Endometrial microvascular endothelial cells (primary cell): Measurements from ENCODE around the gene HOXB7. TPM values are rescaled to one million over a fixed set of nuclear protein-coding genes. Genes with fewer than 3 reads are reported as not detected.

Experiments
- in situ Hi-C: cut with HindIII; loops from 2 replicates; pipeline ENCODE4 v1.10.0; 2017; ENCODE audit warnings: low sequenced_read_pairs, low pct_unique_long_range_greater_than_20kb; ENCODE audit errors: inconsistent ontology term
- total RNA-seq: library from RNA; depleted of rRNA; stranded (reverse); fragments of >200 nt; gene quantifications from one replicate; pipeline ENCODE4 v1.2.3, GENCODE V29; 2015; ENCODE audit errors: inconsistent ontology term

Gene HOXB7
- total RNA-seq, 1 donor from 2014 or later: 28.6 TPM

GRCh38 chr17:48625495-48626244 is 14.9 kb upstream of the HOXB7 start:
- in situ Hi-C loops: no loop called here

GRCh38 chr17:48624544-48625494 is 14.0 kb upstream of the HOXB7 start:
- in situ Hi-C loops: no loop called here

DNA sequence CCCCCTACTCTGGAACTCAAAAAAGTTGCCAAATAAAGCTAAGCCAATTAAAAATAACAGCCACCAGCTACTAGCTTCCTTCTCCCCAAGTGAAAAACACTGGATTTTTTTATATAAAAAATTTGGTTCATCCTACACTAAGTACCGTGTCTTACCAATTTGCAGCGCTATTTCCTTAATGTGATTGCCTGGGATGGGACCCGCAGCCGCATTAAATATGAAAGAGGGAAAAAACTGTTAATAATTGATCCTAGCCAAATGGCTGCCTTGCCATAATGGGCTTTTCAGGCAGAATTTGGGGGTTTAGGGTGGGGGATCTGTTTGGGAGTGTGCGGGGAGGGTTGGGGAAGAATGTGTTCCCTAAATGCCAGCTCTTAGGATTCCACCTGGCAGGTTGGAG is 13.3 kb upstream of the HOXB7 start:
- in situ Hi-C loops: no loop called here

DNA sequence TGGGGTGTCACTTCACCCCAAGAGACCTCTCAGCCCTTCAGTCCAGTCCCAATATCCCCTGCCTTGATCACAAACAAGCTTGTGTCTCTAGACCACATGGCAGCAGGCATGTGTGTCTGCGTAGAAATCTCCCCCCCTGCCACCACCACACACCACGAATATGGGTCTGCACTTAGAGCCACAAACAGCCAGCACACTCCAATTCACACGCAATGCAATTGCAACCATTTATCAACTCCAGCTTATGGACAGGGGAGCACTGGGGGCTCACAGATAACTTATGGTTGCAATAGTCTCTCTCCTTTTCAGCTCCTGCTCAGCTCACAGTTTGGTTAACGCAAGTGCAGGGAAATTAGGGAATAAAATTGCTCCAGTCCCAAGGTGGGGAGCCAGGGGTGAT is 12.8 kb upstream of the HOXB7 start:
- in situ Hi-C loops: no loop called here

GRCh38 chr17:48622857-48623256 is 12.0 kb upstream of the HOXB7 start:
- in situ Hi-C loops: no loop called here

- in situ Hi-C loops: no loop called here
Observed at GRCh38 chr17:48621410-48622392, 10.9 kb upstream of the HOXB7 start.

DNA sequence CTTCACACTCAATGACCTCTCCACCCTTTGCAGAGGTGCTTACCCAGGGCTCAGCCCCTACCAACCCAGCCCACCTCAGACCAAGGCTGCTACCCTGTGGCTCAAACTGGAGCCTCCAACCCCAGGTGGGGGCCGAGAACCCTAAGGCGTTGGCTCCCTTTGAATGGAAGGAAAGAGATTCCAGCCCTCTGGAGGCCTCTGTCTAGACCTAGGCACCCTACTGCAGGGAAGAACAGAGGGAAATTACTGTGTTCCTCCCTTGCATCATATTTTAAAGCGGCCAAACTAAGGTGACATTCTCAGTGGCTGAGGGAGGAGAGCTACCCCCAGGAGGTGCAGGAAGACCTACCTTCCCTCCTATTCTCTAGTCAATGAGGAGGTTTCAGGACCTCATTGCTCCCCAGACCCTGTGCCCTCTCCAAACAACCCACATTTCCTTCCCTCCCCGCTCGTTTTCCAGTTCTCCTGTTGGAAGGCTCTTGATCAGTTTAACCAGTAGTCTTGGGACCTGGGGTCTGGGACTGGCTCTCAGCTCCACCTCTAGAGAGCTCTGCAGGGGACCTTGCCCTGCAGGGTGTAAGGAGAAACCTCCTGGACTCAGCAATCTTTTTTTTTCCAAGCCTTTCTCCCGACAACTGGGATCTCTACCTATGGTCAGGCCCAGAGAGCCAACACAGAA is 9.8 kb upstream of the HOXB7 start:
- in situ Hi-C loops: no loop called here

DNA sequence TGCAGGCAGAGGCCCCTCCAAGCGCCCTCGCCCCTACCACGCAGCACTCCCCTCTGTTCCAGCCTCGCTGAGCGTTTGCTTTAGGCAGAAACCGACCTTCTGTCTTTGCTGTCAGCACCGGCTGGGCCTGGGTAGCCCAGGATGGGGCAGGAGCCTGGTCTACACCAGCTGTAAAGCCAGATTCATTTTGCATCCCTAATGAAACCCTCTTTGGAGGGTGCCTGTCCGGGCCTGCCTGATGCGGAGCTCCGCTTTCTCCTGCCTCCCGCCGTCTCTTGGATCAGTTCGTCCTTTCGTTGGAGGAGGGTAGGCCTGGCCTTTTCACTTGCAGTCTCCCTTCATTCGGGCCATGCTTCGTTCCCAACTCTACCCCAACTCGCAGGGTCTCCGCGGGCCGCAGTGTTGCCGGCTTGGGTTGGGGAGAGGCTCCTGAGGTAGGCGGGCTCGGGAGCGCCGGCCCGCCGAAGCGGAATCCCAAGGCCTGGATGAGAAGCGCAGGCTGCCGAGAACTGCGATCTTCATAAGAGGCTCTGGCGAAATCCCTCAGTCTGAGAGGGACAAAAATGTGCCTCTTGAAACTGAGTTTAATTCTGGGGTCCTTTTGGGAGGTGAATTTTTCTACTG is 9.1 kb upstream of the HOXB7 start:
- in situ Hi-C loops: no loop called here

DNA sequence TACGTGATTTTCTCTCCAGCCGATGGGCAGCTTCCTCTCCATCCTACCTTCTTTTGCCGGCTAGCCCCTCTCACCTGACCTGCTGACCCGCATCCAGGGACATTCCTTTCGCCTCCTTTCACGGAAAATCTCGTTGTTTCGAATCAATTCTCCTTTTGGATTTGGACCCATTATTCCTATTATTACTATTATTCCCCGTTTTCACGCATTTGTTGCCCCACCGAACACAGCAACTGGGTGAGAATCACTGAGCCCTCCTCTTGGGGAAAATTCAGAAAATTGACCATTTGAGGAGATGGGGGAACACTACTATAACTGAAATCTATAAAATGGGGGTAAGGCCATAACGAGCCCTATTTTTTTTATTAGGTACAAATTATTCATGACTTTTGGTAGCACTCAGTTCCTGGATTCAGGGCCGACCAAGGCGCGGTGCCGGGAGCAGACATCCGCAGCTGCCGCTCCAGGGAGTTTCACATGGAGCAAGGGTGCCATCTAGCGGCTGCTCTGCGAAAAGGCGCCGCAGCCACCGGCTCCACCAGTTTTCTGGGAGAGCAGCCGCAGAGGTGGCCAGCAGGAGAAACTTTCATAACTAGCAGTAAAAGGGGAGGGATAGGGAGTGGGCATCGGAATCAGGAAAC is 7.6 kb upstream of the HOXB7 start:
- in situ Hi-C loops: no loop called here

DNA sequence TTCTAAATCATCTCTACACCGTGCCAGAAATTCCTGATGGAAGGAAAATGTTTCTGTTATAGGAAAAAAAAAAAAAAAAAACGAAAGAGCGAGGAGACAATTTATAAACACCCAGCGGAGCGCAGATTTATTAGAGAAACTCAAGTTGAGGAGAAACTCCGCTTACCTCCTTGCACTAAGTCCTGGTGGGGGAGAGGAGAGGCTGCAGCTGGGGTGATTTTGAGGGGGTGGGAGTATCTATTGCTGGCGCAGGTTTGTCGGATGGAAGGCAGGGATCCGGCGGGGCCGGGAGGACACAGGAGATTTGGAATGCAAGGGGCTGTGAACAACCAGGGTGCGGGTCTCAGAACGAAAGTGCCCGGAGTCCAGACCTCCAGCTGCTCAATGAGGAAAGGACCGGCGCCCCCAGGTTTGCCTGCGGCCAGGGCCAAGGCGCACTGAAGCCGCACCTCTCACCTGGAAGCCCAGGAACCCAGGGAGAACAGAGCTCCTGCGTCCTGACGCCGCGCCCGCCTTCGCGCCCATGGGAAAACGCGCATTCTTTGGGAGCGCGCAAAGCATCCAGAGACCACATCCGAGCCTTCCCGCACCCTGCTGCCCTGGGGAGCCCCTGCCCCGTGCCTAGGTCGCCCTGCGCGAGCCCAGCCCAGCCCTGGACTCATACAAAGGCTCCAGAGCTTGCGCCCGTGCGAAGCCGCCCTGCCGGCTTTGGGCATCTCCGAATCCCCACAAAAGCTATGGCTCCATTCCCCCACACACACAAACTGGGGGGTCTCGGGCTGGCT is 6.8 kb upstream of the HOXB7 start:
- in situ Hi-C loops: no loop called here

DNA sequence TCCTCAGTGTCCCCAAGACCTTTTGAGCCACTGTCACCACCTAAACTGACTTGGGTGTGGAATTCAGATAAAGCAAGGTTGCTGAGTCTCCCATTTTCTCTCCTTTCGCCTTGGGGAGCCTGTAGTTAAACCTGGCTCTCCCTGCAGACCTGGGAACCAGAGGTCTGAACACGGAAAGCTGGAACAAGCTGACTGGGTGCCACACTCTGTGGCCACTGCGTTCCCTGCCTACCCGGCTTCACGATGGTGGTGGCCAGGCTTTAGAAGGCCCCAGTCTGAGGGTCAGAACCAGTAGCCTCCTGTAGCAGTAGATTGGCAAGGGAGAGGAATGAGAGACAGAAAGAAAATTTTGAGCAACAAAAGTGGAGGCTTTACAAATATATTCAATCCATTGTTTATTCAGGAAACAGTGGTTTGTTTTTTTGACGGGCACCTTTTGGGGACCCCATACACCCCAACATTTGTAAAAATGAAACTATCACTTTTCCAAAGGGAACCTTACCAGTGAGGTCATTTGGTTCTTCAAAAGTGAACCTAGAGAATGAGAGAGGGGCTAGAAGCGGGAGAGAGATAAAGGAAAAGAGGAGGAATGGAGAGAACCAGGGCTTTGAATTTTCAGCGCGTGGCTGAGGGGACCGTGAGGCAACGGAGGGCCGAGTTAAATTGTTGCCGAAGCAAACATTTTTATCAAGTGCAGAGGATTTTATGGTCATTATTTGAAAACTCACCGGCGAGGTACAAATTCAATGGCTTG is 6.1 kb upstream of the HOXB7 start:
- in situ Hi-C loops: no loop called here

DNA sequence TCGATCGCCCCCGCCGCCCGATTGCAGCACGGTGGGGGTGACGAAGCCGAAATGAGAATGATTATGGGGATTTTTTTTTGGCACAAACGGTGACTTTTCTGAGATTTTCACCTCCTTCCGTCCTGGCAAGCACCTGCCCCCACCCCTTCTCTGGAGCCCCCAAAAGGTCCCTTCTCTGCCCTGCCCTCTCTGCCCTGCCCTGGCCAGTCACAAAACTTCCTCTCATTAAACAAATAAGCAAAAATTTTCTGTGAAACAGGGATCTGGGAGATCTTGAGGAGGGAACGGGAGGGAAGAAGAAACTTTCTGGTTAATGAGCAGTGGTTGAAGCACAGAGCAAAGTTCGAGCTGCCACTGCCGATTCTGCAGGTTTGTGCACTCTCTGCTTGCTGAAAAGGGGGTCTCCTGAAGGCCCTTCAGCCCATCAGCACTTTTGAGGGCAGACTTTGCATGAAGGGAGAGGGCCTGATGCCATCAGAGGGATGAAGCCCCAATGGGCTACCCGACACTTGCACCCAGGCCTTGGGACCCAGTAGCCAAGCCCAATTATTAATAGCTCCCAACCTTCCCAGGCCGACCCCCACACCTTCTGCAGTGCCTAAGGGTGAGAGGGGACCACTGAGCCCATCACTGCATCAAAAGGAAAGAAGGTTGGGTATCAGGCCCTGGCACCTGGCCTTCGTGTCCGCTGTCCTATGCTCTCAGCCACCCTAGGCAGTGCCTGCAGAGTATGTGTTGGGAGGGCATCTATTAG is 5.3 kb upstream of the HOXB7 start:
- in situ Hi-C loops: no loop called here

- in situ Hi-C loops: no loop called here
Observed at GRCh38 chr17:48615047-48615962, 4.5 kb upstream of the HOXB7 start, which contains the start of gene HOXB8. Gene HOXB8 (minus strand): TSS chr17:48615292. CDS start chr17:48614704, 588 bp downstream.

DNA sequence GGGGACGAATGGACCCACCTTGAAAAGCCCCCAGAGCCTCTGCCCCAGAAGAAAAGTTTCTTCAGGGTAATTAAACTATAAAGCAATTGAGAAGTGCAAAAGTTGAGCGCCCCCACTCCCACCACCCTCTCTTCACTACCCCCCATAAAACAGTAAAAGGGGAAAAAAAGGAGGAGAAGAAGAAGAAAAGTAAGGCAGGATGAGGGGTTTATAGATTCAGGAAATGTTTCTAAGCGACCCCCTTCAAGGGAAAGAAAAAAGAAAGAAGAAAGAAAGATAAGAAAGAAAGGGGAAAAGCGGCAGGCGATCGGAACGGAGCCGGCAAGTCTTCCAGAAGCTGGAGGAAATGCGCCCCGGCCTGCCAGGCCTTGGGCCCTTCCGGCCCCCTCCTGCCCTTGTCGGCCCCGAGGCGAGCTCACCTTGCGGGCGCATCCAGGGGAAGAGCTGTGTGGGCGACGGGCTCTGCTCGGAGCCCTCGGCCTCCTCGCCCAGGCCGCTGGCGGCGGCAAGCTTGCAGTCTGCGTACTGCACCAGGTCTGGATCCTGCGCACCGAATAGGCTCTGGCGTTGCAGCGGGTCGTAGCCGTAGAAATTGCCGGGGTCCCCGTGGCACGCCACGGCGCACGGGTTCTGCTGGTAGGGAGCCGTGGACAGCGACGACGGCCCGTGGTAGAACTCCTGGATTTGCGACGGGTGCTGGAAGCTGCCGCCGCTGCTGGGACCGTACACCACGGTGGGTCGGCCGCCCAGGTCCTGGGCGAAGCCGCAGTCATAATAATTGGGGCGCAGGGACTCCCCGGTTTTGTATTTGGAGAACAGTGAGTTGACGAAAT is 3.3 kb upstream of the HOXB7 start:
- in situ Hi-C loops: no loop called here
